Right ventricle myocardium superior (tissue), 1 donor: ENCODE results near the gene DRD4. TPM values are rescaled to one million over a fixed set of nuclear protein-coding genes. Genes with fewer than 3 reads are reported as not detected.
"Not testable (repeated sequence)": the region's sequence is repeated elsewhere in the genome, so short reads cannot be mapped to it uniquely, and the experiment has no call there.

ENCODE experiments used
- ATAC-seq: fragments of 200-7000 bp; cut with Tn5 transposase; one replicate; pipeline ENCODE4 v1.9.1; 2020; ENCODE audit warnings: mild to moderate bottlenecking; ENCODE audit not compliant: poor library complexity
- DNase-seq: peaks from one replicate; pipeline ENCODE4 v3.0.0-alpha.2; 2020
- intact Hi-C: fragments of 100-400 bp; cut with DNase I; formaldehyde crosslinking; loops from one replicate; pipeline ENCODE4 v1.11.2; 2022
- total RNA-seq: library from RNA; stranded (reverse); fragmentation: NEBNext Ultra II Directional; extraction: Animal tissue kit (Norgen Biotek cat#: 25700); gene quantifications from one replicate; pipeline ENCODE4 v1.2.1, GENCODE V29; 2021
- donor health status: DM: no; HTN: yes; CAD: no; lungs with severe emphysema.

Gene DRD4
- total RNA-seq, 1 donor from 2014 or later = not detected

DNA sequence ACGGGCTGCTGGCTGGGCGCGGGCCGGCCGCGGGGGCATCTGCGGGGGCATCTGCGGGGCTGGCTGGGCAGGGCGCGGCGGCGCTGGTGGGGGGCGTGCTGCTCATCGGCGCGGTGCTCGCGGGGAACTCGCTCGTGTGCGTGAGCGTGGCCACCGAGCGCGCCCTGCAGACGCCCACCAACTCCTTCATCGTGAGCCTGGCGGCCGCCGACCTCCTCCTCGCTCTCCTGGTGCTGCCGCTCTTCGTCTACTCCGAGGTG, 194 bp downstream of the DRD4 start:
- DNase-seq = no peak
- no peak for ATAC-seq
- intact Hi-C loops = no loop called here

DNA sequence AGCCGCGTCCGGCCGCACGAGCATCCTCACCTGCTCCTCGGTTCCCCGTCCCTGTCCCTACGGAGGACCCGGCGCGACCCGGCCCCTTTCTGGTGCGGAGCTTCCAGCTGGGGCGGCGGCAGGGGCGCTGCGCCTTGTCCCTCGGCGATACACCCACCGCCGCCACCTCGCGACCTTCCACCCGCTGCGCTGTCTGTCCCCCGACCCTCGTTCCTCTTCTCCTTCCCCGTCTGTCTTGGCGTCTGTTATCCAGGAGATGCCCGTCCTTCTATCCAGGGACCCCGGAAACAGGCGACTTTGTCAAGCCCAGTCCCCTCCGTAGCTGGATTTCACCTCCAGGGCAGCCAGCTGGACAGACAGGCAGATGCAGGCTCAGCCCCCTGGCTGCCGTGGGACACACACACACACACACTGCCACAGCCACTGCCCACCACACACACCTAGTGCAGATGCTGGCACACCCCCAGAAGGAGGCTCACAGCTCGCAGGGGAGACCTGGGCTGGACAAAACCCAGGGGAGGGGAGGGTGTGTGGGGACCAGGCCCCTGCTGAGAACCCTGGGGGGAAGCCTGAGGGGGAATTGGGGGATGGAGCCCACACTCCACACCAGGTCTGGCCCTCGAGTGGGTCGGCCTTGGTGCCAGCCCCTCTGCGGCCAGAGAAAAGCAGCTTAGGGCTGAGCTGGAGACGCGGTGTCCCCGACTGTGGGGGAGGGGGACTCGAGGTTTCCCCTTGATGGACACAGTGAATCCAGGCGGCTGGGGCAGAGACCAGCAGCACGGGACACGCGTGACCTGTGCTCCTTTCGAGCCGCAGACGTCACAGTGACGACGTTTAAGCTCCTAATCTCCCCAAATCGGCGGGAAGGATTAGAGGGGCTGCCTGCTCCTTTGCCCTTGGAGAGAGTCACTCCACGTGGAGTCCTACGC, 788 bp downstream of the DRD4 start:
- DNase-seq = no peak
- intact Hi-C loops = no loop called here
- ATAC-seq = no peak

DNA sequence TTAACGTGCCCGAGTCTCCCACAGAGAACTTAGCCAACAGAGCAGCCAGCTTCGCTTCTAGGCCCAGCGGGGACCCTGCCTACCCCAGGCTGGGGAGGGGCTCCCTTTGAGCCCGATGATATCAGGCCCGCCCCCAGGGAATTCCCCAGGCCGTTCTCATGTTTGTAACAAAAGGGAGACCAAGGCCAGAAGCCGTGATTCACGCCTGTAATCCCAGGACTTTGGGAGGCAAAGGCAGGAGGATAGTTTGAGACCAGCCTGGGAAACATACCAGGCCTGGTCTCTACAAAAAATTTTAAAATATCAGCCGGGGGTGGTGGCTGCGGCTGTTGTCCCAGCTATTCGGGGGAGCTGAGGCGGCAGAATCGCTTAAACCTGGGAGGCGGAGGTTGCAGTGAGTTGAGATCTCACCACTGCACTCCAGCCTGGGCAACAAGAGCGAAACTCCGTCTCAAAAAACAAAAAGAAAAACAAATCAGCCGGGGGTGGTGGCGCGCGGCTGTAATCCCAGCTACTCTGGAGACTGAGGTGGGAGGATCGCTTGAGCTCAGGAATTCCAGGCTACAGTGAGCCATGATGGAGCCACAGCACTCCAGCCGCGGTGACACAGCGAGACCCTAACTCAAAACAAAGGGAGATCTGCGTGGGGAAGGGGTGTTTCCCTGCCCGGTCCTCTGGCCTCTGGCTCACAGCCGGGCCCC, 1.7 kb downstream of the DRD4 start:
- DNase-seq (no peak), ATAC-seq (no peak)
- intact Hi-C loops = no loop called here

DNA sequence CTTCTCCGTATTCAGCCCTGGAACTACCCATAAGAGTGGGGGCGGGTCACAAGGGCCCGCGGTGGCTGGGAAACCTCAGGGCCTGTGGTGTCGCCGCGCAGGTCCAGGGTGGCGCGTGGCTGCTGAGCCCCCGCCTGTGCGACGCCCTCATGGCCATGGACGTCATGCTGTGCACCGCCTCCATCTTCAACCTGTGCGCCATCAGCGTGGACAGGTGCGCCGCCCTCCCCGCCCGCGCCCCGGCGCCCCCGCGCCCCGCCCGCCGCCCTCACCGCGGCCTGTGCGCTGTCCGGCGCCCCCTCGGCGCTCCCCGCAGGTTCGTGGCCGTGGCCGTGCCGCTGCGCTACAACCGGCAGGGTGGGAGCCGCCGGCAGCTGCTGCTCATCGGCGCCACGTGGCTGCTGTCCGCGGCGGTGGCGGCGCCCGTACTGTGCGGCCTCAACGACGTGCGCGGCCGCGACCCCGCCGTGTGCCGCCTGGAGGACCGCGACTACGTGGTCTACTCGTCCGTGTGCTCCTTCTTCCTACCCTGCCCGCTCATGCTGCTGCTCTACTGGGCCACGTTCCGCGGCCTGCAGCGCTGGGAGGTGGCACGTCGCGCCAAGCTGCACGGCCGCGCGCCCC, 2.4 kb downstream of the DRD4 start:
- ATAC-seq = no peak
- intact Hi-C loops = no loop called here
- no peak for DNase-seq

DNA sequence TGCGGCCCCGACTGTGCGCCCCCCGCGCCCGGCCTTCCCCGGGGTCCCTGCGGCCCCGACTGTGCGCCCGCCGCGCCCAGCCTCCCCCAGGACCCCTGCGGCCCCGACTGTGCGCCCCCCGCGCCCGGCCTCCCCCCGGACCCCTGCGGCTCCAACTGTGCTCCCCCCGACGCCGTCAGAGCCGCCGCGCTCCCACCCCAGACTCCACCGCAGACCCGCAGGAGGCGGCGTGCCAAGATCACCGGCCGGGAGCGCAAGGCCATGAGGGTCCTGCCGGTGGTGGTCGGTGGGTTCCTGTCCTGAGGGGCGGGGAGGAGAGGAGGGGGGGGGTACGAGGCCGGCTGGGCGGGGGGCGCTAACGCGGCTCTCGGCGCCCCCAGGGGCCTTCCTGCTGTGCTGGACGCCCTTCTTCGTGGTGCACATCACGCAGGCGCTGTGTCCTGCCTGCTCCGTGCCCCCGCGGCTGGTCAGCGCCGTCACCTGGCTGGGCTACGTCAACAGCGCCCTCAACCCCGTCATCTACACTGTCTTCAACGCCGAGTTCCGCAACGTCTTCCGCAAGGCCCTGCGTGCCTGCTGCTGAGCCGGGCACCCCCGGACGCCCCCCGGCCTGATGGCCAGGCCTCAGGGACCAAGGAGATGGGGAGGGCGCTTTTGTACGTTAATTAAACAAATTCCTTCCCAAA, 3.1 kb downstream of the DRD4 start:
- DNase-seq (no peak), ATAC-seq (no peak)
- intact Hi-C loops = no loop called here

DNA sequence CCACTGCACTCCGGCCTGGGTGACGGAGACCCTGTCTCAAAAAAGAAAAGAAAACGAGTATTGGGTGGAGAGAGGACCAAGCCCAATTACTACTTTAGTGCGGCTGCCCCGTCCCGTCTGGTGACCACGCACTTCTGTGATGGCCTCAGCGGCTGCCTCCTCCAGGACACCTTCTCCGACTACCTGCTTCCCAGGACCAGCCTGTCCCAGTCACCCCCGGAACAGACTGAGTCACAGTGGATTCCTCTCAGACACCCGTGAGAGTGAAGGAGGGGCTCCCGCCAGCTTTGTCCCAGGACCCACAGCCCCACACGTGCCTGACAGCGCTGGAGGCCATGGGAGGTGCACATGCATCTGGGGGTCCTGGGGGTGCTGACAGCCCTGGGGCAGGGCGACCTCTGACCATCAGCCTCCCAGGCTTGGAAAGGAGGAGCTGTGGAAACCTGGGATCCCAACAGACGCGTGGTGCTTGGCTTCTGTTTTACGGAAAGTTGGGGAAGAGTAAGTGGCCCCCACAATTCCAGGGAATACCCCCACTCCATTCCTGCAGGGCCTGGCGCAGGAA, 4.8 kb downstream of the DRD4 start:
- DNase-seq (no peak), ATAC-seq (no peak)
- intact Hi-C loops = no loop called here

DNA sequence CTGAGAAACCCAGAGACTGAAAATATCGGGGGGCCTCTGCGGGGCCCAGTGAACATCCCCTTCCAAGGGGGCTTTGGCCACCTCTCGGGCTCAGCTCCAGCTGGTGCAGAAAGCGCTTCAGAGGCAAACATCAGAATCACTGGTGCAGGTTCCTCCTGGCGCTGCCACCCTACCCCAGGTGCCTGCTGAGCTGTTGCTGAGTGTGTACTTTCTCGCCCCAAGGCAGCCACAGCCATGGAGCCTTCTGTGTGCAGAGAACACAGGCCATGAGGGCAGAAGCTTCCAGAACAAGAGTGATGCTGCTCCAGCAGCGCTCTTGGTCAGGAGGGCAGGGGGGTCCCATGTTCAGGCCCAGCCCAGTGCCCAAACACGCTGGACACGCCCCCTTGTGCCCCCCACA, 6.3 kb downstream of the DRD4 start:
- intact Hi-C loops = no loop called here
- ATAC-seq = no peak
- no peak for DNase-seq

DNA sequence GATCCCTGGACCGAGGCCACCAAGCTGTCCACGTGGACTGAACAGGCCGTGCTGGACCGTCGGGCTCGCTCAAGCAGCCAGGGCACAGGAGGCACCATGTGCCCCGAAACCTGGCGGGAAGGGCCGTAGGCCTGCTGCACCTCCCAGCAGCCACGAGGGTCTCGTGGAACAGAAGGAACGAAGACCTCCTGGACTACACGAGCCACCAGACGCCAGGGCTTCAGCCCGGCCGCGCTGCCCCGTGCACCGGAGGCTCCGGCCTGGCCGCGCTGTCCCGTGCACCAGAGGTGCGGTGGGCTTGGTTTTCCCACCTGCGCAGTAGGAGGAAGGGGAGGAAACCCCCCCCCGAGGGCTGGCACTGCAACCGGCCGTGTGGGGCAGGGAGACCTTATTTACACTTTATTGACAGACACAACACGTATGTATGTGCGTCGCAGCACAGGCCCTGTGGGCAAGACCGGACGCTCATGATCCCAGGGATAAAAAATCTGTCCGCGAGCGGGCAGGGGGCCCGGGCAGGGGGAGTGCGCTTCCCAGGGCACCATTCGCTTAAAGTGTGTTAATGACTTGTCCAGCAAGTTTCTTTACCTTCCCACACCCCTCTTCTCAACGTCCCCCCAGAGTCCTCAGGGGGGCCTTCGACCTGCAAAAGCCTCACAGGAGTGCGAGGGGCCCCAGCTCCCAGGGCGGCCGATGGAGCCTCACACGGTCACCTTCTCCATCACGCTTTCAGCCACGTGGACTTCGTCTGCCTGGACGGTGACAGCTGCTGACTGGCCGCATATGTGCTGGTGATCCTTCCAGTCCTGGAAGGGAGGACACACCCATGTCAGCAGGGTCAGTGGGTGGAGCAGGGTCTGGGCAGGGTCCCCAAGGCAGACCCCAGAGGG, 7.0 kb downstream of the DRD4 start:
- intact Hi-C loops = no loop called here
- no peak for ATAC-seq
- no peak for DNase-seq

DNA sequence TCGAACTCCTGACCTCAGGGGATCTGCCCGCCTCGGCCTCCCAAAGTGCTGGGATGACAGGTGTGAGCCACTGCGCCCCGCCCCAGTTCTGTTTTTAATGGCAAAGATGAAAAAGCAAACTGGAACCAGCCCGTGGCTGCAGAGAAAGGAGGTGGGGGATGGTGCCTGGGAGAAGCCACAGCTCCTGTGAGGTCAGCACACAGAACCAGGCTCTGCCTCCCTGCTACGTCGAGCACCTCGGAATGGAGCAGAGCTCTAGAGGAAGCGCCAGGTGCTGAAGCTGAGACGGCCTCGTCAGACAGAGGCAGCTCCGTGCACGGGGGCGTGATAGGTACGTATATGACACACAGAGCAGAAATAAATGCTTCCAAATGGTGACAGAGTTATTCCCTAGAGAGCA, 8.5 kb downstream of the DRD4 start:
- ATAC-seq (no peak), DNase-seq (no peak)
- intact Hi-C loops = no loop called here

DNA sequence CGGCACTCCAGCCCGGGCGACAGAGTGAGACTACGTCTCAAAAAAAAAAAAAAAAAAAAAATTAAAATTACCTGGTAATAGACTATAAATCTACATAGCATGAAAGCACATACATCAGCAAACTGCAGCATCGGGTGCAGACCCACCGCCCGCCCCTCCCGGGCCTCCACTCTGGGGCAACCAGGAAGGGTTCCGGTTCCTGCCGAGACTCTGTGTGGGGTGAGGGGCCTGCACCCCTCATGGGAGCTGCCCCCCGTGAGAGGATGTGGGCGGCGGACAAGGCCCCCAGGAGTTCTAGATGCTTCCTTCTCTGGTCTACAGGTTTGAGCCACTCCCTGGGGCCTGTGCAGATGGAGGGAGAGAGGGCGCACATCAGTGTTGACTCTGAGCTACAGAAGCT, 9.1 kb downstream of the DRD4 start:
- ATAC-seq = no peak
- DNase-seq = no peak
- intact Hi-C loops = no loop called here

DNA sequence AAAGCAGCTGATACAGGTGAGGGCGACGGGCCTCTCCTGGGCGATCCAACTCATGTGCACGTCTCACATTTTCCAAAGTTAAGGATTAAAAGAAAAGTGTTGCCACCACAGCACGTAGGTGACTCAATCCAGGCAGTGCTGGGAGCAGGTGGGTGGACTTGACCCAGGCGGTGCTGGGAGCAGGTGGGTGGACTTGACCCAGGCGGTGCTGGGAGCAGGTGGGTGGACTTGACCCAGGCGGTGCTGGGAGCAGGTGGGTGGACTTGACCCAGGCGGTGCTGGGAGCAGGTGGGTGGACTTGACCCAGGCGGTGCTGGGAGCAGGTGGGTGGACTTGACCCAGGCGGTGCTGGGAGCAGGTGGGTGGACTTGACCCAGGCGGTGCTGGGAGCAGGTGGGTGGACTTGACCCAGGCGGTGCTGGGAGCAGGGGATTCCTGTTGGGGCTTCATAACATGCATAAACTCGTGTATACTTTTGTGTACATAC, 10.6 kb downstream of the DRD4 start:
- DNase-seq, intact Hi-C loops, ATAC-seq: not testable (repeated sequence)

DNA sequence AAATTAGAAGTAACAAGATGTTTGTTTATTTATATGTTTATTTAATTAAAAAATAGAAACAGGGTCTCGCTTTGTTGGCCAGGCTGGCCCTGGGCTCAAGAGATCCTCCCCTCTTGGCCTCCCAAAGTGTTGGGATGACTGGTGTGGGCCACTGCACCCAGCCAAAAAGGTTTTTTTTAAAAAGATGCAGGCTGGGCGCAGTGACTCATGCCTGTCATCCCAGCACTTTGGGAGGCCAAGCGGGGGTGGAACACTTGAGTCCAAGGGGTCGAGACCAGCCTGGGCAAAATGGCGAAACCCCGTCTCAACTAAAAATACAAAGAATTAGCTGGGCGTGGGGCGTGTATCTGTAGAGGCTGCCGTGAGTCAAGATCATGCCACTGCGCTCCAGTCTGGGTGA, 13.4 kb downstream of the DRD4 start:
- DNase-seq (no peak), ATAC-seq (no peak)
- intact Hi-C loops = no loop called here

DNA sequence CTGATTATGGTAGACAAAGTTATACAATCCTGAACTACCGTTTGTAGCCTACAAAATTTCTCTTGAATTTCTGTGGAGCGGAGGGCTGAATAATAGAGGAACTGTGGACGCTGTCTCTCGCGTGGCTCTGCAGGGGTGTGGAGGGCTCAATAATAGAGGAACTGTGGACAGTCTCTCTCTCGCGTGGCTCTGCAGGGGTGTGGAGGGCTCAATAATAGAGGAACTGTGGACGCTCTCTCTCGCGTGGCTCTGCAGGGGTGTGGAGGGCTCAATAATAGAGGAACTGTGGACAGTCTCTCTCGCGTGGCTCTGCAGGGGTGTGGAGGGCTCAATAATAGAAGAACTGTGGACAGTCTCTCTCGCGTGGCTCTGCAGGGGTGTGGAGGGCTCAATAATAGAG, 16.1 kb downstream of the DRD4 start:
- ATAC-seq, intact Hi-C loops, DNase-seq: not testable (repeated sequence)

DNA sequence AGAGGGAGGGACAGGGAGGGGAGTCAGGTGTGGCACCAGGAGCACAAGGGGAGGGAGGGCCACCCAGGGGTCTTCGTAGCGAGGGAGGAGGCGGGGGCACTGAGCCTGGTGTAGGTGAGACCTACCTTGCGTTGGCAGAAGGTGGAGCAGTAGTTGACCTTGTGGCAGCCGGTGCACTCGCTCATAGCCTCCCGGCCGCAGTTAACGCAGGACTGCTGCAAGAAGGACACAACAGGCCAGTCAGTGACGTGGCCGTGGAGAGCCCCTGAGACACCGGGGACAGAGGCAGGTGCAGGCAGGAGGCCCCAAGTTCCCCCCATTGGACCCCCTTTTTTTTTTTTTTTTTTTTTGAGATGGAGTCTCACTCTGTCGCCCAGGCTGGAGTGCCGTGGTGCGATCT, 16.8 kb downstream of the DRD4 start:
- ATAC-seq = no peak
- DNase-seq = no peak
- intact Hi-C loops = no loop called here

DNA sequence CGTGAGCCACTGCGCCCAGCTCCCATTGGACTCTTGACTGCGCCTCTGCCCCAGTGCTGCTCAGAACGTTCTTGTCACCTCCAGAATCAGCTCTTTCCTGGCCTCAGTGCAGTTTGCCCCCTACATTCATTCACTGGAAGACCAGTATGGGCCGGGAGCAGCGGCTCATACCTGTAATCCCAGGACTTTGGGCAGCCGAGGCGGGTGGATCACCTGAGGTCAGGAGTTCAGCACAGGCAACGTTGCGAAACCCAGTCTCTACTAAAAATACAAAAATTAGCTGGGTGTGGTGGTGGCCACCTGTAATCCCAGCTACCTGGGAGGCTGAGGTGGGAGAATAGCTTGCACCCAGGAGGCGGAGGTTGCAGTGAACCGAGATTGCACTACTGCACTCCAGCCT, 17.4 kb downstream of the DRD4 start:
- intact Hi-C loops, ATAC-seq, DNase-seq: not testable (repeated sequence)

DNA sequence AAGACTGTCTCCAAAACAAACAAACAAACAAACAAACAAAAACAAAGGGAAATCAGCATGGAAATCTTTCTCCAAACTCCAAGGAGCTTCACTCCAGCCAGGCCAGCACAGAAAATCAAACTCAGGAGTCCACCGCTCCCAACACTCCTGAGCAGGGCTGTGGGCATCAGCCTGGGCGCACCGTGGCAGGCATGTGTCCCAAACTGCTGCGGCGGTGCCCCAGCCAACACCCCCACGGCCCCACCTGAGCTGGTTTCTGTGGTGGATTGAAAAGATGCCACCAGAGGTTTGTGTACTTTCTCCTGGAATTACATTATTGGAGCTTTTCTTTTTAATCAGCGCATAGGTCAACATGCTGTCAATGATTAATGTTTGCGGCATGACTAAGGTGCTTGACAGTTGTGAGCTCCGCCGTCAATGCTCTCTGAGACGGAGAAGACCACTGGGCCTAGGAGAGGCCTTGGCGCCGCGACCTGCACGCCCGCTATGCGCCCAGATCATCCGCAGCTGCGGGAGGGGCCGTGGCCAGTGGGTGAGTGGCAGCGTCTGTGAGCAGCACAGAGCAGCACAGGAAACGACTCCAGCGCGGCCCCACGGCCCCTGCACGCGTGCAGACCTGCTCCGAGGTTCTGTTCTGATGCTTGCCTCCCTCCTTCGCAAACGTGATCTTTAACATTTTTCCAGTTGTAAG, 18.1 kb downstream of the DRD4 start:
- ATAC-seq (no peak), DNase-seq (no peak)
- intact Hi-C loops = no loop called here

DNA sequence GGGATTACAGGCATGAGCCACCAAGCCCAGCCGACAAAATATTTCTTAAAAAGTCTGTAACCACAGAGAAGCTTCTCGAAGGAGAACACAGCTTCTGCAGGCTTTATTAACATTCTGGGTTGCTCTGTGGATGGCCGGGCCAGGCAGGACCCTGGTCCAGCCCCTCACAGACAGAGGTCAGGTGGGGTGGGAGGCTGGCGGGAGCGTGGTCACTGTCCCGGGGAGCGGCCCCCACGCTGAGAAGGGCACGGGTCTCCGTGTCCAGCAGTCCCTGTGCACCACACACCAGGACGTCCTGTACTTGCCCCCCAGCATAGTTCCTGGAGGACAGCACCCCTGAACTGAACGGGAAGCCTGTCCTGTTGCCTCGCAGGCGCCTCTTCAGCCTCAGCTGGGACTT, 19.4 kb downstream of the DRD4 start:
- no peak for ATAC-seq
- DNase-seq = no peak
- intact Hi-C loops = no loop called here
